Activated T-cell treated with anti-CD3 and anti-CD28 coated beads, Interleukin-2, amount 50 U/mL, for 72 hours (primary cell): ENCODE results near the gene OXGR1. TPM values are rescaled to one million over a fixed set of nuclear protein-coding genes. Genes with fewer than 3 reads are reported as not detected.

ENCODE experiments used
- ATAC-seq, 2 donors: fragments of 150-1000 bp; cut with Tn5 transposase; replicated peaks in 1 of 2; 2 replicates each; pipeline ENCODE4 v1.10.0; 2021; ENCODE audit warnings: moderate library complexity in 2 of 2, mild to moderate bottlenecking in 1 of 2
- DNase-seq, 2 donors: peaks; one replicate each; pipeline ENCODE4 v3.0.0; 2021 to 2022; ENCODE audit warnings: mixed read lengths in 1 of 2
- H3K27ac Mint-ChIP-seq: one replicate; pipeline ENCODE4 v1.8.0; 2022; ENCODE audit warnings: mild to moderate bottlenecking, moderate library complexity, mixed read lengths
- H3K27me3 Mint-ChIP-seq: one replicate; pipeline ENCODE4 v1.8.0; 2022; ENCODE audit warnings: low read depth, mixed read lengths
- H3K36me3 Mint-ChIP-seq, 2 donors: one replicate each; pipeline ENCODE4 v1.8.0; 2022; ENCODE audit warnings: mixed read lengths in 2 of 2, mild to moderate bottlenecking in 1 of 2; ENCODE audit not compliant: insufficient read depth in 2 of 2
- H3K4me1 Mint-ChIP-seq: one replicate; pipeline ENCODE4 v1.8.0; 2022; ENCODE audit warnings: low read depth, mixed read lengths
- H3K4me3 Mint-ChIP-seq, 2 donors: one replicate each; pipeline ENCODE4 v1.8.0; 2022; ENCODE audit warnings: mild to moderate bottlenecking in 2 of 2, mixed read lengths in 2 of 2, moderate library complexity in 2 of 2
- H3K9me3 Mint-ChIP-seq, 2 donors: one replicate each; pipeline ENCODE4 v1.8.0; 2022; ENCODE audit warnings: mixed read lengths in 2 of 2
- total RNA-seq, 2 donors: library from RNA; stranded (reverse); gene quantifications; one replicate each; pipeline ENCODE4 v1.2.3, GENCODE V29; 2022

The OXGR1 gene
- total RNA-seq, 2 donors from 2014 or later = not detected

GRCh38 chr13:97018029-97018819, 23.9 kb upstream of the OXGR1 start:
- Mint-ChIP-seq H3K4me1 (peaks cover 7% of the 10 kb centered on the region), H3K9me3 (peaks cover 0 to 2% of the 10 kb centered on the region in 2 donors), H3K36me3 (no peaks in the 10 kb centered on the region), H3K27ac (peak overlapping the region; percentile 31), H3K4me3 (peak overlapping the region in 1 of 2 donors; percentile 40), H3K27me3 (peaks cover 63% of the 10 kb centered on the region)
- DNase-seq (peak; percentile 12 to 33), ATAC-seq (peak; percentile 39 to 46)

- Mint-ChIP-seq H3K4me3 (no peak overlapping the region), H3K4me1 (peaks cover 7% of the 10 kb centered on the region), H3K9me3 (peaks cover 0 to 2% of the 10 kb centered on the region in 2 donors), H3K27me3 (peaks cover 63% of the 10 kb centered on the region), H3K36me3 (no peaks in the 10 kb centered on the region), H3K27ac (no peak overlapping the region)
- ATAC-seq (no peak), DNase-seq (no peak)
Observed at GRCh38 chr13:97017322-97017721, 23.0 kb upstream of the OXGR1 start.

DNA sequence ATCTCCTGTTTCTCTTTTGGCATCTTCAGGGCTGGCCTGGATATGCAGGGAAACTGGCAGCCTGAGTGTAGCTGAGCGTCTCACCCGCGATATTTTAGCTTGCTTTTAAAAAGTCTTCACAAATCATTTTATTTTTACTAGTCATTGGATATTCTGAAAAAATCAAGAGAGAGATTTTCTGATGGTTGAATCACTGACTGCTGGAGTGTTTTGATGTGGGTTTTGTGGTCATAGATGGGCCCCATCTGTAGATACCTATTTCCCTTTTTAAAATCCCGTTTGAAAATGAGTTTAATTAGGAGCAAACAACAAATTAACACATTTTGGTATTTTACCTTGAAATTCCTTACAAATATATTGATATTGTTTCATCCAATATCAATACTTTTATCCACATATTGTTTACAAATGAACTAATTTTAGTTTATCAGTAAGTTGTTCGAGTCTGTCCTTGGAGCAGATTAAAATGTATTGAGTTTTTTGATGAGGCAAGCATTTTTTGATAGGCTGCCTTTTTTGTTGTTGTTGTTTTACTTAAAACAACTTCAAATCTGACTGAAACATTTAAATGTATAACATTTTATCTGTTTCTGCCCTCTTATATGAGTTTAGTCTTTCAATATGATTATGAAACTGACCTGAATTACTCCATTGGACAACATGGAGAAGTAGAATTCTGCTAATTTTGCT, 21.5 kb upstream of the OXGR1 start:
- Mint-ChIP-seq H3K27ac (no peak overlapping the region), H3K9me3 (peaks cover 0 to 2% of the 10 kb centered on the region in 2 donors), H3K27me3 (peaks cover 61% of the 10 kb centered on the region), H3K36me3 (no peaks in the 10 kb centered on the region), H3K4me3 (no peak overlapping the region), H3K4me1 (peaks cover 7% of the 10 kb centered on the region)
- ATAC-seq = no peak
- no peak for DNase-seq

- no peak overlapping the region for H3K27ac Mint-ChIP-seq
- ATAC-seq = no peak
- DNase-seq = no peak
- H3K9me3 Mint-ChIP-seq = peaks cover 0 to 2% of the 10 kb centered on the region in 2 donors
- peaks cover 55% of the 10 kb centered on the region for H3K27me3 Mint-ChIP-seq
- no peaks in the 10 kb centered on the region for H3K36me3 Mint-ChIP-seq
- H3K4me3 Mint-ChIP-seq = no peak overlapping the region
- H3K4me1 Mint-ChIP-seq = peaks cover 7% of the 10 kb centered on the region
Observed at GRCh38 chr13:97012251-97013048, 18.2 kb upstream of the OXGR1 start.

- Mint-ChIP-seq H3K27ac (no peak overlapping the region), H3K9me3 (peaks cover 0 to 2% of the 10 kb centered on the region in 2 donors), H3K4me3 (no peak overlapping the region), H3K4me1 (peaks cover 7% of the 10 kb centered on the region), H3K27me3 (peaks cover 55% of the 10 kb centered on the region), H3K36me3 (no peaks in the 10 kb centered on the region)
- DNase-seq = no peak
- ATAC-seq = no peak
Observed at GRCh38 chr13:97011446-97012131, 17.3 kb upstream of the OXGR1 start.

- ATAC-seq (no peak), DNase-seq (no peak)
- Mint-ChIP-seq H3K27ac (no peak overlapping the region), H3K4me3 (no peak overlapping the region), H3K27me3 (peaks cover 39% of the 10 kb centered on the region), H3K36me3 (no peaks in the 10 kb centered on the region), H3K4me1 (no peaks in the 10 kb centered on the region), H3K9me3 (no peaks in the 10 kb centered on the region)
Observed at GRCh38 chr13:97008643-97009042, 14.4 kb upstream of the OXGR1 start.

DNA sequence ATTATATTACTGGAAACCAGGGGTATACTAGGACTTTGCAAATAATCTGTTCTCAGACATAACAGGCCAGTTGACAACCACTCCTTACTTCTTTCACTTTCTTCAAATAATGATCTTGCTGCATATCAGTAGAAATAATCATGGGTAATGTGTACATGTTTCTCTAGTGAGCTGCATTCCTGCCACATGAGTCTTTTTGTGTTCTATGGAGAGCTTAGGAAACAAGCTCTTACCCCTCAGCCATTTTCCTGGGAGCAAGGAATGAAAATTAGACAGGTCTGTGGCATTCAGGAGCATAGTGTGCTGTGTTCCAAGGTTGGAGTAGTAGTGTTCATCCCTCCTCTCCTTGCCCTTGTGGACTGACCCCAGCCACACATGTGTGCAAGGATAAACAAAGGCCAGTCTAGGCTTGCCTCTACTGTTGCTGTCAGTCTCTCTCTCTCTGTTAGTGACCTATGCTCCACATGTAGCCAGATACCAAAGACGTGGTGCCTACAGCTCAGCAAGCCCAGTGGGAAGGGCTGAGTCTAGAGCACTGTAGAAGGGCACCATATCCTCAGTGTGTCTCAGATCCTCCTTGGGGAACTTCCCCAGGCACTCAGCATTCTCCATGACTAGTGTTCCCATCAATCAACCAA, 11.5 kb upstream of the OXGR1 start:
- no peak for DNase-seq
- H3K27ac Mint-ChIP-seq = no peak overlapping the region
- peaks cover 40% of the 10 kb centered on the region for H3K27me3 Mint-ChIP-seq
- H3K4me1 Mint-ChIP-seq = no peaks in the 10 kb centered on the region
- H3K4me3 Mint-ChIP-seq = no peak overlapping the region
- no peaks in the 10 kb centered on the region for H3K9me3 Mint-ChIP-seq
- no peak for ATAC-seq
- H3K36me3 Mint-ChIP-seq = no peaks in the 10 kb centered on the region

DNA sequence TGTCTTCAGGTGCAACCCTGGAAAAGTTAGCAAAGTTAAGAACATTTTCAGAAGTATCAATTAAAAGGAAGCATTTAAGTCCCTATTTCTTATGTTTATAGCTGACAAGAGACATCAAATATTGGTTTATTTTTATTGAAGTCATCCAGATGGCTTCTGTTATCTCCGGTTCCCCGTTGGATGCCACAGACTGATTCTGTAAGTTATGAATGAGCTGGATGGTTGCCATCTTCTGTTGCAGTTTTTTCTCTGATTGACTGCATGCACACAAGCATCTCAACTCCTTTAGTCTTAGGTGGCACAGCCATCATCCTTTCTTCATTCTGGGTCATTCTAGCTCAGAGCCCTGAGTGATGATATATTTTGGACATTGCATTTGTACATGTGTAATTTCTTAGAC, 10.6 kb upstream of the OXGR1 start:
- Mint-ChIP-seq H3K27me3 (peaks cover 43% of the 10 kb centered on the region), H3K36me3 (no peaks in the 10 kb centered on the region), H3K9me3 (no peaks in the 10 kb centered on the region), H3K4me3 (no peak overlapping the region), H3K27ac (no peak overlapping the region), H3K4me1 (no peaks in the 10 kb centered on the region)
- DNase-seq = no peak
- no peak for ATAC-seq

DNA sequence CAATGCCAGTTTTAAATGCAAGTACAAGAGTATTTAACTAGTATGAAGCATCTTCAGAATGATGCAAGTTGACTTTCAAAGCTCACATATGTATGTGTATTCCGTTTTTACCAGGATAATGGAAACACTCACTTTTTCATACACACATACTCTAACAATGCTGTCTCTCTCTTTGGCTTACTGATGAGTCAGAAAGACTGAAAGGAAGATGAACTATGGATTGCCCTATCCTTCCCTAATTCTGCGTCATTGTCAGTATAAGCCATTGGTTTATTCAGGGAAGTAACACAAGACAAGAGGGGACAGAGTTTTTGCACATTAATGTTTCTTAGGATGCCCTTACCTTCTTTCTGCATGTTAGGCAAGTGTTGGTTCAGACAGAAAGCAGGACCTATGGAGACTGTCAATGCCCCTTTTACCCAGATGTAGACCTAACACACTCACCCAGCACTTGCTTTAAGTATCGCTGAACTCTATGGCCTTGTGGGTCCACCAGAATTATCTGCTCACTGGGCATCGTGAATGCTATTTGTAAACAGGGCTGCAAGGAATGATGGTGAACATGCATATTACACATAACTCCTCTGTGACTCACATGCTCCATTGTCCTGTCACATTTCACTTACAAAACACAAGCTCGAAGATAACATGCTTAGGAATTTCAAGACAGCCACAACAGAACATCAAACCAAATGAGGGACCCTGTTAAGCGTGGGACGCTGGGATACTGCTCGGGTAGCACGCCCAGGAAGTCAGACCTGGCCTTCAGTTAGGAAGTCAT, 10.0 kb upstream of the OXGR1 start:
- Mint-ChIP-seq H3K9me3 (no peaks in the 10 kb centered on the region), H3K36me3 (no peaks in the 10 kb centered on the region), H3K4me1 (no peaks in the 10 kb centered on the region), H3K27me3 (peaks cover 38% of the 10 kb centered on the region), H3K27ac (no peak overlapping the region), H3K4me3 (no peak overlapping the region)
- ATAC-seq (no peak), DNase-seq (no peak)

DNA sequence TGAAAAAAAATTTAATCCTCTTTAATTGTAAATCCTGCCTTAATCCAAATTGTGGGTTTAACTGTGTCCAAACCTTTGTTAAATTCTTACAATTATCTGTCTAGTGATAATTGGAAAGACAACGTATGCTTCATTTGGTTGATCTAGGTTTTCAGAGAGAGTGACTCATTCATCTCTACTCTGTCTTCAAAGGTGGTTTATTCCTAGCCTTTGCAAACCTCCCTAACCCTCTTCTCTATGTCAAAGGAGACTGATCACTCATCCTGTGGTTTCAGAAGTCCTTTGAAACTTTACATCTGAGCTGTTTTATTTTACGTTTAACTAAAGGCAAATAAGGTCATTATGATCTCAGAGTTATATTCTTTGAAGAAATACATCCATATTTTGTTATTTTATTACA, 8.8 kb upstream of the OXGR1 start:
- Mint-ChIP-seq H3K9me3 (no peaks in the 10 kb centered on the region), H3K27me3 (peaks cover 30% of the 10 kb centered on the region), H3K4me1 (no peaks in the 10 kb centered on the region), H3K36me3 (no peaks in the 10 kb centered on the region), H3K27ac (no peak overlapping the region), H3K4me3 (no peak overlapping the region)
- ATAC-seq (peak; percentile 42 to 50), DNase-seq (no peak)

DNA sequence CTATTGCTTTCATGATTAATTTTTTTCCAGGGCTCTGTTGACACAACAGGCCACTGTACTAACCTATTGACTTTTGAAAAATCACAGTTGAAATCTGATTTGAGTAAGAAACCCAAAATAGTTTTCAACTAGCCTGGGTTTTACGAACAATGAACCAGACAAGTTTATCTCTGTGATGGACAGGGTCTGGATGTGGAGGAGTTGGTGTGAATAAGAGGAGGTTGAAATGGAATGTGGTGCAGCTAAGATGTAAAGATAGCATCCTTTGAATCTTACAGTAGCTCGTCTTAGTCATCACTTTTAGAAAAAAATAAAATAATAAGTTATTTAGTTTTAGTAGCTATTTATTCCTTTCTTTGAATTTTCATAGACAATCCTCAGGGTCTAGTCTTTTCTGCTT, 8.3 kb upstream of the OXGR1 start:
- Mint-ChIP-seq H3K4me1 (no peaks in the 10 kb centered on the region), H3K27ac (no peak overlapping the region), H3K4me3 (no peak overlapping the region), H3K36me3 (no peaks in the 10 kb centered on the region), H3K9me3 (no peaks in the 10 kb centered on the region), H3K27me3 (peaks cover 33% of the 10 kb centered on the region)
- ATAC-seq (no peak), DNase-seq (no peak)

- ATAC-seq (no peak), DNase-seq (no peak)
- H3K4me1 Mint-ChIP-seq = no peaks in the 10 kb centered on the region
- peaks cover 36% of the 10 kb centered on the region for H3K27me3 Mint-ChIP-seq
- H3K36me3 Mint-ChIP-seq = no peaks in the 10 kb centered on the region
- H3K4me3 Mint-ChIP-seq = no peak overlapping the region
- H3K27ac Mint-ChIP-seq = no peak overlapping the region
- H3K9me3 Mint-ChIP-seq = no peaks in the 10 kb centered on the region
Observed at GRCh38 chr13:97001636-97002035, 7.4 kb upstream of the OXGR1 start.
